ENCODE measurements around the gene TRIM17. TPM values are rescaled to one million over a fixed set of nuclear protein-coding genes. Genes with fewer than 3 reads are reported as not detected.

TRIM17 gene
- total and polyA plus RNA-seq, 9 of the 15 experiments (the other 6 are each of a cell fraction or from before 2014, with no cell fraction given), result not detected

DNA sequence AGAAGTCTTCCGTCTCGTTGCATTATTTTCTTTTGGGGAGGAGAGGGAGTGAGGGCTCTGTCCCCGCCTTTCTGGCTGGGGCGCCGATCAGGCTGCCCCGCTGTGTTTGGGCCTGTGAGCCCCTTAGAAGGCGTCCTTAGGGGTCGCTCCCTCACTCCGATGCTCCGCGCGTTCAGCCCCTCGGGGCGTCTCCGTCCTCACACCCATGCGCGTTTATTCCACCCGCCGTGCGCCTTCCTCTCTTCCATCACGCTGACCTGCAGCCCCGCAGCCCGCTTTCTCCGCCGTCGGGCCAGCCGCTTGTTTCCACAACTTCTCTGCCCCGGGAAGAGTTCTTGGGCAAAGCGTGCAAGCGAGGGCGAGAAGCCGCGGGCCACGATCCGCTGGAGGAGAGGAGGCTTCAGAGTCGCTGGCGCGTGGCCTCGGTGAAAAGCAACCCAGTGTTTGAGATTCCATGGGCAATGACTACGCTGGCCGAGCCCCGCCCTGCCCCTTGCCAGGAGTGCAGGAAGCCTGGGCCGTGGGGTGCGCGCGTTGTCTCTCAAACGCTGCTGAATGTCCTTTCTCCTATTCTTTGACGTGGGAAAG is 37.7 kb downstream of the TRIM17 start:
- H3K9me3 ChIP-seq (replicated peaks; ENCODE audit: control insufficient read depth, insufficient read depth, low read depth, low read length), result no peaks in the 10 kb centered on the region
- peak overlapping the region; percentile 31 for H3K4me3 ChIP-seq
- POLR2A ChIA-PET, result interaction anchor here (0.6 to 1.3 kb wide), 4 partner anchors 9 to 214 kb away, joined by 3 to 5 read pairs (median 4); no protein-coding TSS in a partner anchor
- H4K20me1 ChIP-seq (replicated peaks; ENCODE audit: control insufficient read depth, insufficient read depth, low read length), result no peaks in the 10 kb centered on the region
- H3K79me2 ChIP-seq (ENCODE audit: control insufficient read depth, insufficient read depth, low read length), result no peaks in the 10 kb centered on the region
- no peak overlapping the region; the same call in 1 of the 2 replicates for H2AFZ ChIP-seq (ENCODE audit: low read depth, low read length)
- H3K4me1 ChIP-seq (replicated peaks in 1 of 2; ENCODE audit: control insufficient read depth in 2 of 2, insufficient read depth in 2 of 2, low read length in 2 of 2), result peaks cover 0 to 50% of the 10 kb centered on the region in 2 experiments; a peak in 3 of 5 replicates
- WGBS (ENCODE audit: insufficient coverage, low coverage, missing lambda C conversion rate), result 80% methylated on average over 38 of the region's 48 CpGs
- peak overlapping the region; percentile 23 for H3K4me2 ChIP-seq (ENCODE audit: insufficient read depth, low read length)
- FAIRE-seq (no peak), DNase-seq (ENCODE audit: extremely low read depth in 1 of 4, low spot score in 3 of 4) (no peak), ATAC-seq (no peak)
- intact Hi-C loops (cut with micrococcal nuclease), result no loop called here
- no TSS peak for BruUV-seq (replicated peaks)
- H3K27me3 ChIP-seq (ENCODE audit: control insufficient read depth in 2 of 2, insufficient read depth in 2 of 2, low read length in 2 of 2), result no peaks in the 10 kb centered on the region
- no peaks in the 10 kb centered on the region for H3K9me1 ChIP-seq (ENCODE audit: control insufficient read depth, insufficient read depth, low read length)
- CTCF ChIA-PET (ENCODE audit: low intra/inter-chr PET ratio), result no interaction called here
- peak overlapping the region; percentile 30; the same call in 2 of the 3 replicates for H3K27ac ChIP-seq (ENCODE audit: extremely low read depth, low read depth, low read length)
- in situ Hi-C loops (cut with MboI), result no loop called here
- H3K9ac ChIP-seq (ENCODE audit: insufficient read depth in 1 of 2, low read depth in 2 of 2, low read length in 2 of 2), result peak overlapping the region; percentile 17 to 84; a peak in 3 of 4 replicates
- H3K36me3 ChIP-seq (ENCODE audit: control insufficient read depth, insufficient read depth, low read length), result peaks cover 8% of the 10 kb centered on the region; the same call in 1 of the 3 replicates
- TF ChIP-seq, protein P1, sequence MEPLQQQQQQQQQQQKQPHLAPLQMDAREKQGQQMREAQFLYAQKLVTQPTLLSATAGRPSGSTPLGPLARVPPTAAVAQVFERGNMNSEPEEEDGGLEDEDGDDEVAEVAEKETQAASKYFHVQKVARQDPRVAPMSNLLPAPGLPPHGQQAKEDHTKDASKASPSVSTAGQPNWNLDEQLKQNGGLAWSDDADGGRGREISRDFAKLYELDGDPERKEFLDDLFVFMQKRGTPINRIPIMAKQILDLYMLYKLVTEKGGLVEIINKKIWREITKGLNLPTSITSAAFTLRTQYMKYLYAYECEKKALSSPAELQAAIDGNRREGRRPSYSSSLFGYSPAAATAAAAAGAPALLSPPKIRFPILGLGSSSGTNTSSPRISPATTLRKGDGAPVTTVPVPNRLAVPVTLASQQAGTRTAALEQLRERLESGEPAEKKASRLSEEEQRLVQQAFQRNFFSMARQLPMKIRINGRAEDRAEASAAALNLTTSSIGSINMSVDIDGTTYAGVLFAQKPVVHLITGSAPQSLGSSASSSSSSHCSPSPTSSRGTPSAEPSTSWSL (CRISPR knock-in tag; IDR thresholded peaks at IDR 0.05; ENCODE audit: borderline replicate concordance), result no peak
- TF ChIP-seq MIER1 (IDR thresholded peaks at IDR 0.05; ENCODE audit: low read depth), result no peak
- no peak for TF ChIP-seq NFXL1 (CRISPR knock-in tag; IDR thresholded peaks at IDR 0.05)
- no peak for TF ChIP-seq ZNF644 (tag; IDR thresholded peaks at IDR 0.05; ENCODE audit: low read depth)
- no peak for TF ChIP-seq ESRRA (IDR thresholded peaks at IDR 0.05; ENCODE audit: borderline replicate concordance, low read depth)
- TF ChIP-seq, protein P2, sequence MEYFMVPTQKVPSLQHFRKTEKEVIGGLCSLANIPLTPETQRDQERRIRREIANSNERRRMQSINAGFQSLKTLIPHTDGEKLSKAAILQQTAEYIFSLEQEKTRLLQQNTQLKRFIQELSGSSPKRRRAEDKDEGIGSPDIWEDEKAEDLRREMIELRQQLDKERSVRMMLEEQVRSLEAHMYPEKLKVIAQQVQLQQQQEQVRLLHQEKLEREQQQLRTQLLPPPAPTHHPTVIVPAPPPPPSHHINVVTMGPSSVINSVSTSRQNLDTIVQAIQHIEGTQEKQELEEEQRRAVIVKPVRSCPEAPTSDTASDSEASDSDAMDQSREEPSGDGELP (CRISPR knock-in tag; IDR thresholded peaks at IDR 0.05; ENCODE audit: borderline replicate concordance), result 0 out of 2 replicates have a peak, but pooled peaks have one; percentile 9
- TF ChIP-seq SMARCB1 (IDR thresholded peaks at IDR 0.05; ENCODE audit: insufficient read length, low read depth), result no peak
- TF ChIP-seq, protein P3, sequence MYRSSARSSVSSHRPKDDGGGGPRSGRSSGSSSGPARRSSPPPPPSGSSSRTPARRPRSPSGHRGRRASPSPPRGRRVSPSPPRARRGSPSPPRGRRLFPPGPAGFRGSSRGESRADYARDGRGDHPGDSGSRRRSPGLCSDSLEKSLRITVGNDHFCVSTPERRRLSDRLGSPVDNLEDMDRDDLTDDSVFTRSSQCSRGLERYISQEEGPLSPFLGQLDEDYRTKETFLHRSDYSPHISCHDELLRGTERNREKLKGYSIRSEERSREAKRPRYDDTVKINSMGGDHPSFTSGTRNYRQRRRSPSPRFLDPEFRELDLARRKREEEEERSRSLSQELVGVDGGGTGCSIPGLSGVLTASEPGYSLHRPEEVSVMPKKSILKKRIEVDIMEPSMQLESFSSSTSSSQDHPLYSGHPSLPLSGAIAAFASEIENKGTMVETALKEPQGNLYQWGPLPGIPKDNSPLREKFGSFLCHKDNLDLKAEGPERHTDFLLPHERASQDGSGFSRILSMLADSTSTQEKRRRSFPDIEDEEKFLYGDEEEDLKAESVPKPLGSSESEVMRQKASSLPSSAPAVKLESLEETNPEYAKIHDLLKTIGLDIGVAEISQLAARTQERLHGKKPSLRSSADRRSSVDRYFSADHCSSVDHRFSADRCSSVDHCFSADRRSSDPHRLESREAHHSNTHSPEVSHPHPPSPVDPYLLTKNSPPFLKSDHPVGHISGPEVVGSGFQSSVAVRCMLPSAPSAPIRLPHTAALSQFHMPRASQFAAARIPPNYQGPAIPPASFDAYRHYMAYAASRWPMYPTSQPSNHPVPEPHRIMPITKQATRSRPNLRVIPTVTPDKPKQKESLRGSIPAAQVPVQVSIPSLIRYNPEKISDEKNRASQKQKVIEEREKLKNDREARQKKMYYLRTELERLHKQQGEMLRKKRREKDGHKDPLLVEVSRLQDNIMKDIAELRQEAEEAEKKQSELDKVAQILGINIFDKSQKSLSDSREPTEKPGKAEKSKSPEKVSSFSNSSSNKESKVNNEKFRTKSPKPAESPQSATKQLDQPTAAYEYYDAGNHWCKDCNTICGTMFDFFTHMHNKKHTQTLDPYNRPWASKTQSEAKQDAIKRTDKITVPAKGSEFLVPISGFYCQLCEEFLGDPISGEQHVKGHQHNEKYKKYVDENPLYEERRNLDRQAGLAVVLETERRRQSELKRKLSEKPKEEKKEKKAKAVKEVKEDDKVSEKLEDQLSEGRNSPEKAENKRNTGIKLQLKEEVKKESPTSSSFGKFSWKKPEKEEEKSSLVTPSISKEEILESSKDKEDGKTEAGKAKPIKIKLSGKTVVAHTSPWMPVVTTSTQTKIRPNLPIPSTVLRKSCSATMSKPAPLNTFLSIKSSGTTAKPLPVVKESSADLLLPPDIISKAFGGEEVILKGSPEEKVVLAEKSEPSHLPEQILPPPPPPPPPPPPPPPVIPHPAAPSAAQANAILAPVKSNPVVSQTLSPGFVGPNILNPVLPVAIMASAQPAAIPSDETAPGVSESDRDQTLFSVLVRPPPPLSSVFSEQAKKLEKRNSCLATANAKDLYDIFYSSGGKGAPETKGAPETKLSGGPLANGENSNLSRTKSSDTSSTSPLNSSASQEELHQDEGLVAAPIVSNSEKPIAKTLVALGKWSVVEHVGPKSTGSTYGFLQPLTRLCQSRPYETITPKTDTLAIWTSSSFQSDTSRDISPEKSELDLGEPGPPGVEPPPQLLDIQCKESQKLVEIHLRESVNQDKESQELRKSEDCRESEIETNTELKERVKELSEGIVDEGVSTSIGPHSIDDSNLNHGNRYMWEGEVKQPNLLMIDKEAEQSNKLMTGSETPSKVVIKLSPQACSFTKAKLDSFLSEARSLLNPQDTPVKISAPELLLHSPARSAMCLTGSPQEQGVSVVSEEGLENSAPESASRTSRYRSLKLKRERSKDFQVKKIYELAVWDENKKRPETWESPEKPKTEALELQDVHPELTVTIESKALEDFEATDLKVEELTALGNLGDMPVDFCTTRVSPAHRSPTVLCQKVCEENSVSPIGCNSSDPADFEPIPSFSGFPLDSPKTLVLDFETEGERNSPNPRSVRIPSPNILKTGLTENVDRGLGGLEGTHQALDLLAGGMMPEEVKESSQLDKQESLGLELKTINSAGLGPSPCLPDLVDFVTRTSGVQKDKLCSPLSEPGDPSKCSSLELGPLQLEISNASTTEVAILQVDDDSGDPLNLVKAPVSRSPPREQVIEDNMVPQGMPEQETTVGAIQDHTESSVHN (IDR thresholded peaks at IDR 0.05; ENCODE audit: borderline replicate concordance in 1 of 2, low read depth in 1 of 2), result no peak
- TF ChIP-seq, protein P4, sequence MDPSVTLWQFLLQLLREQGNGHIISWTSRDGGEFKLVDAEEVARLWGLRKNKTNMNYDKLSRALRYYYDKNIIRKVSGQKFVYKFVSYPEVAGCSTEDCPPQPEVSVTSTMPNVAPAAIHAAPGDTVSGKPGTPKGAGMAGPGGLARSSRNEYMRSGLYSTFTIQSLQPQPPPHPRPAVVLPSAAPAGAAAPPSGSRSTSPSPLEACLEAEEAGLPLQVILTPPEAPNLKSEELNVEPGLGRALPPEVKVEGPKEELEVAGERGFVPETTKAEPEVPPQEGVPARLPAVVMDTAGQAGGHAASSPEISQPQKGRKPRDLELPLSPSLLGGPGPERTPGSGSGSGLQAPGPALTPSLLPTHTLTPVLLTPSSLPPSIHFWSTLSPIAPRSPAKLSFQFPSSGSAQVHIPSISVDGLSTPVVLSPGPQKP (CRISPR knock-in tag; IDR thresholded peaks at IDR 0.05), result no peak

All from K562 (cell line).